ENCODE results near the gene GNE. TPM values are rescaled to one million over a fixed set of nuclear protein-coding genes. Genes with fewer than 3 reads are reported as not detected.

GNE gene
- total RNA-seq, 1 experiment from 2014 or later: 4.6 TPM

- no peak for TF ChIP-seq GTF2I (CRISPR knock-in tag; conservative IDR thresholded peaks at IDR 0.05)
- TF ChIP-seq CDX4 (CRISPR knock-in tag; IDR thresholded peaks at IDR 0.05; ENCODE audit: borderline replicate concordance): no peak
- no peak for TF ChIP-seq ZNF219 (CRISPR knock-in tag; IDR thresholded peaks at IDR 0.05; ENCODE audit: borderline replicate concordance)
- TF ChIP-seq MXD4 (CRISPR knock-in tag; IDR thresholded peaks at IDR 0.05; ENCODE audit: borderline replicate concordance): no peak
- TF ChIP-seq ATF2 (CRISPR knock-in tag; IDR thresholded peaks at IDR 0.05; ENCODE audit: borderline replicate concordance, low read depth): no peak
- TF ChIP-seq CREM (CRISPR knock-in tag; IDR thresholded peaks at IDR 0.05): no peak
- no peak for TF ChIP-seq IRF1 (CRISPR knock-in tag; IDR thresholded peaks at IDR 0.05)
- no peak overlapping the region for H3K4me3 Mint-ChIP-seq
- H3K27me3 Mint-ChIP-seq (ENCODE audit: low read depth): no peaks in the 10 kb centered on the region
- no peak overlapping the region for H3K27ac Mint-ChIP-seq
- ChIA-PET CTCF (interaction anchor here (1.4 kb wide), 1 partner anchor 65 kb away, joined by 3 read pairs; no protein-coding TSS in a partner anchor), POLR2A (interaction anchor here (0.6 kb wide), 1 partner anchor 121 kb away, joined by 3 read pairs; no protein-coding TSS in a partner anchor)
- 0 out of 2 replicates have a peak, but pooled peaks cover 5% of the 10 kb centered on the region for H3K36me3 Mint-ChIP-seq
- no peaks in the 10 kb centered on the region for H3K4me1 Mint-ChIP-seq
- DNase-seq (ENCODE audit: low spot score): no peak
- peaks cover 17% of the 10 kb centered on the region for H3K9me3 Mint-ChIP-seq
- no peak for ATAC-seq
These were observed 5.4 kb upstream of the GNE start for GRCh38 chr9:36263683-36264082.

- ATAC-seq (no peak), DNase-seq (ENCODE audit: low spot score) (no peak)
- Mint-ChIP-seq H3K4me1 (no peaks in the 10 kb centered on the region), H3K4me3 (peak overlapping the region; percentile 88), H3K27ac (peak overlapping the region; percentile 25; the same call in 1 of the 2 replicates), H3K27me3 (ENCODE audit: low read depth) (no peaks in the 10 kb centered on the region), H3K36me3 (no peaks in the 10 kb centered on the region), H3K9me3 (peaks cover 8% of the 10 kb centered on the region; the same call in 1 of the 2 replicates)
- ChIA-PET CTCF (interaction anchor here (0.9 to 2.6 kb wide), 3 partner anchors 24 to 69 kb away, joined by 3 to 10 read pairs (median 3); no protein-coding TSS in a partner anchor), POLR2A (no interaction called here)
- TF ChIP-seq ZNF121 (CRISPR knock-in tag; IDR thresholded peaks at IDR 0.05) (peak; percentile 83), RORB (CRISPR knock-in tag; IDR thresholded peaks at IDR 0.05) (no peak), ZNF425 (CRISPR knock-in tag; conservative IDR thresholded peaks at IDR 0.05) (no peak), JUN (CRISPR knock-in tag; IDR thresholded peaks at IDR 0.05) (no peak)
These were observed 817 bp upstream of the GNE start for GRCh38 chr9:36258996-36259533.

- Mint-ChIP-seq H3K4me1 (no peaks in the 10 kb centered on the region), H3K9me3 (no peaks in the 10 kb centered on the region), H3K27me3 (ENCODE audit: low read depth) (no peaks in the 10 kb centered on the region), H3K4me3 (no peak overlapping the region), H3K36me3 (no peaks in the 10 kb centered on the region; the same call in 1 of the 2 replicates), H3K27ac (no peak overlapping the region)
- DNase-seq (ENCODE audit: low spot score): no peak
- ATAC-seq: no peak
- CTCF ChIA-PET: no interaction called here
- POLR2A ChIA-PET: no interaction called here
- TF ChIP-seq TCF7 (CRISPR knock-in tag; IDR thresholded peaks at IDR 0.05; ENCODE audit: low read depth) (no peak), CDX4 (CRISPR knock-in tag; IDR thresholded peaks at IDR 0.05; ENCODE audit: borderline replicate concordance) (no peak), EMX1 (CRISPR knock-in tag; IDR thresholded peaks at IDR 0.05) (no peak), MLX (CRISPR knock-in tag; IDR thresholded peaks at IDR 0.05) (no peak), RELA (CRISPR knock-in tag; IDR thresholded peaks at IDR 0.05; ENCODE audit: borderline replicate concordance) (no peak), MAX (CRISPR knock-in tag; IDR thresholded peaks at IDR 0.05) (no peak), AR (CRISPR knock-in tag; IDR thresholded peaks at IDR 0.05) (no peak), TP53 (CRISPR knock-in tag; IDR thresholded peaks at IDR 0.05) (no peak), NR2C2 (CRISPR knock-in tag; IDR thresholded peaks at IDR 0.05) (no peak), CTCF (IDR thresholded peaks at IDR 0.05) (no peak)
These were observed 6.8 kb downstream of the GNE start for GRCh38 chr9:36251428-36251827.
